AG09319 (cell line): Measurements from ENCODE around the gene GTSE1.

Experiments
- DNase-seq: peaks from one replicate; pipeline ENCODE4 v3.0.0-alpha.2; 2010; ENCODE audit warnings: low read depth; ENCODE audit errors: extremely low read depth
- CTCF ChIP-seq: IDR thresholded peaks from 2 replicates; pipeline ENCODE4 v1.5.1; 2011; ENCODE audit warnings: low read depth, mild to moderate bottlenecking, inconsistent platforms, low read length, moderate library complexity

GTSE1 gene

DNA sequence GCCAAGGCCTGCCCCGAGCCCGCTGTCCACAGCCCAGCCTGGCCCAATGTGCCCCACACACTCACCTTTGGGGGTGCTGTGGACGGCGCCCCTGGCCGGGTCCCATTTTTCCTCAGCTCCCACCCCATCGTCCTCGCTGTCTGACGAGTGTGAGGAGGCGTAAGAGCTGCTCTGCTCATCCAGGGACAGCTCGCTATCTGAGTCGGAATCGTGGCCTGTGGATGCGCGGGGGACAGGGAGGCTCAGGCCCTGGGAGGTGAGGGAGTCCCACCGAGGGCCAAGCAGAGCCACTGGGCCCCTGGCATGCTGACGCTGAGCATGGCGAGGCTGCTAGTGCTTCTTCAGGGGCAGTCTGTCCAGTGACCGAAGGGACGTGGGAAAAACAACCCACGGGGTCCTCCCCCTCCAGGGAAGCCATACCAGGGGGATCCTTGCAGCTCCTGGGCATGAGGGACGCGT is 68.5 kb downstream of the GTSE1 start:
- no peak for DNase-seq
- no peak for TF ChIP-seq CTCF

GRCh38 chr22:46366327-46366731 is 69.7 kb downstream of the GTSE1 start:
- TF ChIP-seq CTCF = no peak
- DNase-seq = no peak

DNA sequence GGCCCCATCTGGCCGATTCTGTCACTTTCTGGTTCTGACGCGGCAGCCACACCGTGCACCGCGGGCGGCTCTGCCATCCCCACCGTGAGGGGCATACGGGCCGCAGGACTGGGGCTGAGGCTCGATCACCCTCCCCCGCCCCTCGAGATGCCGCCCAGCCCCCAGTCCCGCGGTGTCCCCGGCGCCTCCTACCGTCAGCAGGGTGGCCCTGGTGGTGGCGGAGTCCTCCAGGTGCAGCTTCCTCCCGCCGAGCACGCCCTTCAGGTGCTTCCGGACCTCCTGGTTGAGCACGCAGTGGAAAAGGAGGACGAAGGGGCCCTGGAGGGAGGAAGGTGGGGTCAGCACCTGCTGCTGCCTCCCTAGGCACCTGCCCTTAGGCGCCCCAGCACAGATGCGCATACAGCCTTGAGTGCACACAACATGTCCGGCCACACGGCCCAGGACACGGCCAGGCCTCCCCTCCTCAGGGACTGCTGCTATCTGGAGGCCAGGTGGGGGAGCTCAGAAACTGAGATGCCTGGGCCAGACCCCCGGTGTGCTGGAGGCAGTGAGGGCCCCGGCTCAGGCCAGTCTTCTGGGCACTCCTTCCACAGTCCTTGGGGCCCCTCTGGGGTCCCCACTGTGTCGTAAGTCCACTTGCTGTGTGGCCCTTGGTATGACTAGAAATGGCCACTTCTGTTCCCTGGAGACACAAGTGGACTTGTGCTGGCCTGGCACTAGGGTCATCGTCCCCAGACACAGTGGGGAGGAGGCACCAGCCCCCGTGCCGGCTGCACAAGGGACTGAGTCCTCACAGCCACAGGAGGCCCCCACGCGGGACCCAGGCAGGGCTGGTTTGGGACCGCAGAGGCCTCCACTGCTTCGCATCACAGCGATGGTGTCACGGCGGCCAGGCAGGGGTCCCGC is 70.4 kb downstream of the GTSE1 start:
- no peak for DNase-seq
- TF ChIP-seq CTCF = no peak

GRCh38 chr22:46367707-46368191 is 71.1 kb downstream of the GTSE1 start:
- DNase-seq = no peak
- peak; percentile 99 for TF ChIP-seq CTCF

DNA sequence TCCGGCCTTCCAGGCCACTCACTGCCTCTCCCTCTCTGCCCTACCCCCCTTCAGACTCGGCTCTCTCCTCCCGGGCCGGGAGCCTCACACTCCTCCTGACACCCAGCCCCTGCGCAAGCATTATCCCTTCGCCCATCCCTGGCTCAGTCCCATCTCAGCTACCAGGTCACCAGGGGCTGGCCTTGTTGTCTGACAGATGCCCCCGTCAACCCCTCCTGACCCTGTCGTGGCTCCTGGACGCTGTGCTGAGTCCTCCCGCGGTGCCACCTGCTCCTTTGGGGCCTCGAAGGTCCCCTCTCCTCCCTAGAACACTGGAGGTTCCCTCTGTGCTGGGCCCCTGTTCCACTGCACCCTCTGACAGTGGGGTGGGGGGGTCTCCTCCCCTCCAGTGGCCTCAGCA is 71.8 kb downstream of the GTSE1 start:
- TF ChIP-seq CTCF = no peak
- no peak for DNase-seq

DNA sequence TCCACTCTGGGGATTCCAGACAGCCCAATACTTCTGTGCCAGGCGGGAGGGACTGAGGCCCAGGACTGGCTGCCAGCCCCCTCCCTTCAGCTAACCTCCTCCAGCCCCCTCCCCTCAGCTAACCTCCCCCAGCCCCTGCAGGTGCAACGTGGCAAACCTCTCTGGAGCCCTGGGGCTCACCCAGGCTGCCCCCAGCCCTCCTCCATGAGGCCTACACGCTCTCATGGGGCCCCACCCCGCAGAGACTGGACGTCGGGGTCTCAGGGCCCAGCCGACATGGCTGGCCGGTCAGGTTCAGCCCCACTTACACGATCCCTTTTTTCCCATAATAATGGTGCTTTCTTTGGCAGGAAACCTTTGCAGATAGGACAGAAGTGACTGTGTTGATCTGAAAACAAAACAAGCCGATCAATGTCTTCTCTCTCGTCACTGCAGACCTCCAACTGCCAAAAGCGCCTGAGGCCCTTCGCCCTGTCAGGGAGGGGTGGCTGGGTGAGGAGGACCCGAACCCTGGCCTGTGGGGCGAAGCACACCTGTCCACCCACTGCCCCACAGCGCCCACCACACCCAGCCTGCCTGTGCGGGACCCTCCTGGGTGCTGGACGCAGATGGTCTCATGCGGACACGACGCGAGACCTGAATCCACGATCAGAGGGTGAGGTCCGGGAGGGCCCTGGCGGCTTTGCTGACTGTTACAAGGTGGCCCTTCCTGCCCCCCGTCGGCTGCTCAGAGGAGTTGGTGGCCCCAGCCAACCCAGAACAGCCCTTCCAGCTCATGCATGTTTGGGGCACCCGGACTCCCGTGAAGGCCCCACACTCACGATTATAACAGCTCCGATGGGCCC is 72.4 kb downstream of the GTSE1 start:
- DNase-seq = no peak
- TF ChIP-seq CTCF = no peak
